NCI-H524 treated with DMSO at 0.1 percent for 48 hours (cell line): Measurements from ENCODE around the gene ESR1.
"Not testable (repeated sequence)": the region's sequence is repeated elsewhere in the genome, so short reads cannot be mapped to it uniquely, and the experiment has no call there.

Experiments
- DNase-seq: peaks from one replicate; lab custom pipeline; 2025; lab: John Stamatoyannopoulos, UW

Gene ESR1

DNA sequence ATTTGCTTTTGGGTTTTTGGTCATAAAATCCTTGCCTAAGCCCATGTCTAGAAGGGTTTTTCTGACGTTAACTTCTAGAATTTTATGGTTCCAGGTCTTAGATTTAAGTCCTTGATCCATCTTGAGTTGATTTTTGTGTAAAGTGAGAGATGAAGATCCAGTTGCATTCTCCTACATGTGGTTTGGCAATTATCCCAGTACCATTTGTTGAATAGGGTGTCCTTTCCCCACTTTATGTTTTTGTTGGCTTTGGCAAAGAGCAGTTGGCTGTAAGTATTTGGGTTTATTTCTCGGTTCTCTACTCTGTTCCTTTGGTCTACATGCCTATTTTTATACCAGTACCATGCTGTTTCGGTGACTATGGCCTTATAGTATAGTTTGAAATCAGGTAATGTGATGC lies 86.9 kb downstream of the ESR1 start:
- DNase-seq = not testable (repeated sequence)

GRCh38 chr6:151899221-151899620 lies 91.7 kb downstream of the ESR1 start:
- DNase-seq = not testable (repeated sequence)

DNA sequence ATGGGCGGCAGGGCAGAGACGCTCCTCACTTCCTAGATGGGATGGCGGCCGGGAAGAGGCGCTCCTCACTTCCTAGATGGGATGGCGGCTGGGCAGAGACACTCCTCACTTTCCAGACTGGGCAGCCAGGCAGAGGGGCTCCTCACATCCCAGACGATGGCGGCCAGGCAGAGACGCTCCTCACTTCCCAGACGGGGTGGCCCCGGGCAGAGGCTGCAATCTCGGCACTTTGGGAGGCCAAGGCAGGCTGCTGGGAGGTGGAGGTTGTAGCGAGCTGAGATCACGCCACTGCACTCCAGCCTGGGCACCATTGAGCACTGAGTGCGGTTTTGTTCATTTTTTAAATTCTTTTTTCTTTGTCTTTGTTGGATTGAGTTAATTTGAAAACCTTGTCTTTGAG lies 92.3 kb downstream of the ESR1 start:
- not testable (repeated sequence) for DNase-seq

- no peak for DNase-seq
Observed at GRCh38 chr6:151900256-151900655, 92.8 kb downstream of the ESR1 start.

DNA sequence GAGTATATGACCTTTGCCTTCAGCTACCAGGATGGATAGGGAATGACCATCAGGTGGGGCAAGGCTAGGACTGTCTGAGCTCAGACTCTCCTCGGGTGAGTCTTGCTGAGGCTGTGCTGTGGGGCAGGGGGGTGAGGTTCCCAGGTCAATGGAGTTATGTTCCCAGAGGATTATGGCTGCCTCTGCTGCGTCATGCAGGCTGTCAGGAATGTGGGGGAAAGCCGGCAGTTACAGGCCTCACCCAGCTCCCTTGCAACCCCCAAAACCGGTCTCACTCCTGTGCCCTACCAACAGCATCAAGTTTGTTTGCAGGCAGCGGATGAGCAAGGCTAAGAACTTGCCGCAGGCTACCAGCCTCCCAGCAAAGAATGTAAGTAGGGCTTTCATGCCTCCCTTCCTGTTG lies 93.5 kb downstream of the ESR1 start:
- DNase-seq = no peak

DNA sequence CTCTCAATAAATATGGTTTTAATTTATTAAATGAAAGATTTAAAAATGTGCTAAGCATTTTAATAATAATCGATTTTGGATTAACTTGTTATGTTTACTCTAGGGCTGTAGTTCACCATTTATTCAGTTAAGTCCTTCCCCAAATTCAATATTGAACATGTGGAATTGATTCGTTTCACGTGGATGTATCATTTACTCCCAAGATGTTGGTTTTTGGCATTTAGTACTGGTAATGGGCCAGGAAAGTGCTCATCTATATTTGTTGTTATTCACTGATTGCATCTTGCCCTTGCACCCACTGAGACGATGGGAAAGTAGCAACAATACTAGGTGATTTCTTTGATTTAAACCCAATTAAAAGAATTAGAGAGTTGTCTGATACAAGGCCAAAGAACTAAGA lies 97.1 kb downstream of the ESR1 start:
- no peak for DNase-seq

DNA sequence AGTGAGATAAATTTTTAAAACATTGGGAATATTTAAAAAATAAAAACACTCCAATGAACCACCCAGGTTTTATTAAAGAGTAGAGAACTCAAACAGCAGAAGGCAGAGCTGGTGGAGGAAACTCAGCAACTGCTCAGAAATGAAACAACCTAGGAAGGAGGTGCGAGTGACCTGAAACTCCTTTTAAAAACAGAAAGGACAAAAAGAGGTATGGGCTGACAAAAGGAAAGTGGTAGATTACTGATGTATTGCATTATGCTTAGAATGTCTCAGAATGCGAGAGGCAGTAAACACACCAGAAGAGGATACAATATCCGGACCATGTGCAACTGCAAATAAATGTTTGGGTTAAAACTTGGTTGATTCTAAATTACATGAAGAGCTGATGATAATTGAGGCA lies 97.6 kb downstream of the ESR1 start:
- no peak for DNase-seq

DNA sequence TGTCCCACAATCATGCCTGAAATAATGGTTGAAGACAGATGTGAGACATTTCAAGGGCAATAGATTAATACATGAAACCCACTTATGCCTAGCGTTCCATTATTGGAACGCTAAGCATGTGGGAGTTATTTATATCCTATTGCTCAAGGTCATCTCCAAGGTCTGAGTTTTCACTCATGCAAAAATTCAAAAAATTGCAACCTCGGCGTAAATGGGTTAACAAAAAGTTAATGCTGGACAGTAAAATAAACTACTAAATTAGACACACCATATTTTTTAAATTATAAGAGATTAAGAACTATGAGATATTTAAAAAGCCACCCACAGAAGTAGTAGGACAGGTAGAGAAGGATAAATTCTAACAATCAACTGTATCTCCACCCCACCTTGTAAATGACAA lies 98.4 kb downstream of the ESR1 start:
- DNase-seq = no peak

- no peak for DNase-seq
Observed at GRCh38 chr6:151911401-151911800, 103.9 kb downstream of the ESR1 start.

DNA sequence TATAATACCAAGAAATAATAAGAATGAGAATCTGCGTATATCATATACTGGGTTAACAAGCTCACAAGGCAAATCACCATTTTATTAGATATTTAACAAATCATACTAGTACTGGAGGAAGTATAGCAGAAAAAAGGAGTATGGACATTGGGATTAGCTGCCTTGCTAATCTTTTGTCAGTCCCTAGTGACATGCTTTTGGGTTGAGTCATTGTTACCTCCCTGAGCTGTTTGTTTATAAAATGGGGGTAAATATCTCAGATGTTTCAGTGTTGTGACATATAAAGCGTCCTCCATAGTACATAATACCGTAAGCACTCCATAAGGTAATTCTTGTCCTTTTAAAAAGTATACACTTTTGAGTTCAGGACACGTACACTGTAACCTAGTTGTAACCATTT lies 107.0 kb downstream of the ESR1 start:
- DNase-seq = no peak

GRCh38 chr6:151916075-151916474 lies 108.6 kb downstream of the ESR1 start:
- no peak for DNase-seq

DNA sequence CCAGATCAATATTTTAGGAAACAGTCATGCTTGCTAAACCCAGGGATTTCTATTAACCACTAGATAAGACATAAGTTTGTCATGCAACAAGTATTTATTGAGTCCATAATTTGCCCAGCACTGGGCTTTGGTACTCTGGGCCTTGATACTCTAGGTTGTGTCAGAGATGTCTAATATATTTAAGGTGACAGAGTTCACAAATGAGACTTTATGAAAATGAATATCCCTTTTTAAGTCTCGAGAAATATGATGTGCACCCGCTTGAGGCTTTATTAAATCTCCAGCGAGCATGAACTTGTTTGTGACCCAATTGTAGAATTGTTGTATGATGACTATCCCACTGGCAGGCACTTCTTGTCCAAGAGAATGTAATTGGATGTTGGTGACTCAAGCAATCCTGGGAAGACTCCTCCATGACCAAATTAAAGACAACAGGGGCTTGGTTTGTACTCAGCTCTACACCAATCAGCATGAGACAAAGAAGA lies 109.2 kb downstream of the ESR1 start:
- no peak for DNase-seq

DNA sequence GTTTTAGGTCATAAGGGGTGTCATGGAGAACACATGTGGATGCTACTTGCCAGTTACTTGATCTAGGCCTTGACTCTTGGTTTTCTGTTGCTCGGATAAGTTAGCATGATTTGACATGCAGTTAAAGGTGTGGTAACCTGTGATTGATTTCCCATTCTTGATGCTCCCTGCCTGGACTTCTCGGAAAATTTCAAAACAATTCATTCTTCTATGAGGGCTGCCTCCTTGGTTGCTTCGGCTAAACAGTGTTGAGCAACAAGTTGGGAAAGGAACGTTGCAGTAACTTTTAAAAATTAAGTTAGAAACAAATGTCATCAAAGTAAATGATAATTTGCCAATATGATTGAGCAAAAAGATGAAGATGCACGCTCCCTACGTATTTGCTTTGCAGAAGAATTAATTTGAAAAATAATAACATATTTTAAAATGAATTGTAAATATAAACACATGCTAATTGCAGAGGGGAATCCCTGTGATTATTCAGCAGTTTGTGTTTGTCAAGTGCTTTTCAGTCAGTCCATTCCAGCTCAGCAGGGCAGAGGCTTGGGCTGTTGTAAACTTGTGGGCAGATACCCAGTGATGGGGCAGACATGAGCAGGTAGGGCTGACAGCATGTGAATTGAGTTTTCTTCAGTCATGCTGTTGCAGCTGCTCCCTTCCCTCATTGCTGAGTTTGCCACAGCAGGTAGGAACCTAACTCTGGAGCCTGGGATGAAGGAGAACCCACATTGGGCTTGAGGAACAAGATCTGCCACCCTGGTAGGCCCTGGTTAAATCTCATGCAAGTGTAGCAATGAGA lies 110.2 kb downstream of the ESR1 start:
- no peak for DNase-seq

DNA sequence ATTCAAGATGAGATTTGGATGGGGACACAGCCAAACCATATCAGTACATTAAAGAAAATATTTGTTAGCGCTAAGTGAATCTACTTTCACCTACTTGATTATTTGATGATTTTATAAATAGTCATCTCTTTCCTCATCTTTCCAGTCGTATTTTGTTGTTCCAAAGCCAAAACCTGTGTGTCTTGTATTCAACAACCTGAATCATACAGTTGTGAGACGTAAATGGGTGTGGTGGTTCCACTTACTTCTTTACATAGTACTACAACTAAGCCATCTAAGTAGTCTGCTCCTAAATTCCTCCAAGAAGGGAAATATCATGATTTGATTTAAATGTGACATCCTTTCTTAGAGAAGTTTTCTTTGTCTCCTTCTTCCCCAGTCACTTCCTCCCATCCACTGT lies 132.8 kb downstream of the ESR1 start:
- DNase-seq = no peak

DNA sequence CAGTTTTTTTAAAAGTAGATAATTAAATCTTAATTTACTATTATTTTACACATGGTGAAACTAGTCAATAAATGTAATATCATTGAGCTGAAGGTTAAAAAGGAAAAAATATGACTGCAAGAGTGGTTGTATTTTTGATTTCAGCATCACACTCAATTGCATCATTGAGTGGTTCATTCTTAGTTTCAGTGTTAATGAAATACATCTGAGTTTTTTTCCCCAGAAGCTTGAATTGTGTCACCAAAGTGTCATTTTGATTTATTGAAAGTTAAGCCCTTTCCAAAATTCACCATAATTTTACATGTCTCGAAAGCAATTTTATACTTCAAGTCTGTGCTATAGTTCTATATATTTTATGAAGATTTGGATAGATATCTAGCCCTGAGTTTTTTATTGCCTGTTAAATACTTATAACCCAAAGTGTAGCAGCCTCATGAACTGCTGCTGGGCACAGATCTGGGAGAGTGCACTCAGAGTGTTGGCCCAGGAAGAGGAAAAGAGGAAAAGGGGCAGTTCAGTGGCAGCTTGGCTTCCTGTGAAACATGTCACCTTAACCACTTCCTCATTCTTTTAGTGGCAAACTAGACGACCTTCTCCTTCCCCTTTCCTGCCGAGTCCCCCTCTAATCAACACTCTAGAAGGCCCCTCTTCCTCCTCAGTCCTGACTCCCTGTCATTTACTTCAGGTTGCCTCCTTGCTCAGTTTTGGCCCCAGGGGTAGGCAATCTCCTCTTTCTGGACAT lies 140.7 kb downstream of the ESR1 start:
- DNase-seq = no peak

- no peak for DNase-seq
Observed at GRCh38 chr6:151958332-151958731, 150.8 kb downstream of the ESR1 start.

- no peak for DNase-seq
Observed at GRCh38 chr6:151959086-151959485, 151.6 kb downstream of the ESR1 start.

DNA sequence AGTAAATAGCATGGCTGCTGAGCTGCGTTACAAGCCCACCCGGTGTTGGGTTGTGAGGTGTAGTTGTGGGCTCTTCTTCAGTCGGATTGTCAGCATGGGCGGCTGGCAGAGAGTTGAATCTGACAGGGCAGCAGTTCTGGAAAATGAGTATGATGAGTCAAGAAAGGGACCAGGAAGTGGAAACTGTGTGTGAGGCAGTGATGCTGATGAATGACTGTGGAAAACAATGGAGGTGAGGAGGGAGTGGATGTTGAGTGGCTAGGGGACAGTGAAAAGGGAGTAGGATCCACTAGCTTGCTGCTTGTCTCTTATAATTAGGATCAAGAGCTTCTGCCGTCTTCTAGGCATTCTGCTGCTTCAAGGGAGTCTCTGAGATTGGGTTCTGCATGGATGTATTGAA lies 154.3 kb downstream of the ESR1 start:
- DNase-seq = no peak

DNA sequence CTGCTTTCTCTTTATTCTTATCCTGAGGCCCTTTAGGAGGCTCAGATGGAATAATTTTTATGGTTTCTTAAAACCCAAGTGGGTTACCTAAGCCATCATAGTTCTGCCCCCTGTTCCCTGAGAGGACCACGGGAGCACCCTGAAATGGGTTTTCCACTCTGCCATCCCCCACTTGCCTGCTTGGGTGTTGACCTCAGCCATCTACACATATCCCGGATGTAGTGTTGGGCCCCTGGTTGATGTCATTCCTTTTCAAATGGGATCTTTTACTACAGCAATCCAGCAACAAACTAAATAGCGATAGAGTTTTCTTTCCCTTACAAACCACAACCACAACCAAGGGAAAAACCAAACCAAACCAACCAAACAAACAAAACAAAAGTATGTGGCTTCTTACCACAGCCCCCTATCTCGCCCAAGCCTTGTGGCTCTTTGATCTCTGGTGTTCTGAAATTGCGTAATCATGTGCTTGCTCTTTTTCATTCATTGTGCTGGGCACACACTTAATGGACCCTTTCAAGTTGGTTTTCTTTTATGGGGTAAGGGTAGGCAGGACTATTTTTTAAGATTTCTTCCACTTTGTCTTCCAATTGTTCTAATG lies 154.9 kb downstream of the ESR1 start:
- no peak for DNase-seq

DNA sequence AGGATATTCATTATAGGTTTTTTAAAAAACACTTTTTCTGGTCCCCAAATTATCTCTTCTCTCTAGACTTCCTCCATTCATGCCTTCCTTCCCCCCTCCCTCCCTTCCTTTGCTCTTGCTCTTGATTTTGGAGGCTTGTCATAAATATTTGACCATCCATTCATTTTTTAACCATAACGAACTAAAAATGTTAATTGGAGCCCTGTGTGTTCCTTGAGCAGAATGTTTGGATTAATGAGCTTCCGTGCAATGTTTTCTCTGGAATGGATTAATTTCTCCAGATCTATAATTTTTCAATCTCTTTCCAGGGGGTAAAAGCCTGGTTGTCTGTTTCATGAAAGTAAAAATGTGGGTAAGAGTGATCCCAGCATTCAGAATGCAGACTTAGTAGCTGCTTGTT lies 155.5 kb downstream of the ESR1 start:
- DNase-seq = no peak

- not testable (repeated sequence) for DNase-seq
Observed at GRCh38 chr6:151964412-151964811, 156.9 kb downstream of the ESR1 start.

GRCh38 chr6:151974061-151974617 lies 166.7 kb downstream of the ESR1 start:
- DNase-seq = no peak

DNA sequence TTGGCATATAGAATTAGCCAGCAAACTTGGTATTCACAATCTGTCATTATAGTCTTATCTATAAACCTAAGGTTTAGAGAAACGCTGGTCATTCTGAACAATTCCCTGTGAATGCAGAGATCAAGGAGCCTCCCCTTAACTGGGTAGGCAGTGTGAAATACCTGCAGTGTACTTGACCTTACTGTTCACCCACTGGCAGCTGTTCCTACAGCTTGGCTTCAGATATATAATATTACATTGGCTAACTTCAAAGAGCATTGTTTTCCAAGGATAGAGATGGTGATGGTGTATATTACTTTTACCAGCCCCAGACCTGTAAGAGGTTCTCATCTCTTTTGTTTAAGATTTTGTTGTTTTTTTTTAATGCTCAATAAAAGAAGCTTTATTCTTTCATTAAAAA lies 168.3 kb downstream of the ESR1 start:
- DNase-seq = no peak
